Astrocyte (in vitro differentiated cells and primary cell): Measurements from ENCODE around the gene ZCCHC24.

Experiments
- CTCF ChIP-seq: IDR thresholded peaks from 2 replicates; pipeline ENCODE4 v1.5.1; 2011; ENCODE audit warnings: low read depth, mild to moderate bottlenecking, inconsistent platforms, low read length, moderate library complexity; ENCODE audit not compliant: insufficient read depth
- EZH2 ChIP-seq: IDR thresholded peaks from 2 replicates; pipeline ENCODE4 v1.6.1; 2012; ENCODE audit warnings: mild to moderate bottlenecking, low read length, inconsistent platforms; ENCODE audit not compliant: insufficient read depth

- TF ChIP-seq CTCF (no peak), EZH2 (no peak)
These were observed 28.2 kb downstream of the ZCCHC24 start for GRCh38 chr10:79417266-79417665.
